CD14-positive monocyte (primary cell): Measurements from ENCODE around the gene TARS1. TPM values are rescaled to one million over a fixed set of nuclear protein-coding genes. Genes with fewer than 3 reads are reported as not detected.

Experiments
- DNase-seq, 3 donors: peaks; one replicate each; pipeline ENCODE4 v3.0.0-alpha.2; 2011 to 2022
- H2AFZ ChIP-seq: 2 replicates; pipeline ENCODE4 v1.6.0; 2012; ENCODE audit warnings: mild to moderate bottlenecking, low read depth, low read length, inconsistent platforms; ENCODE audit not compliant: insufficient read depth, poor library complexity, severe bottlenecking
- H3K27ac ChIP-seq, 2 donors: 1 replicate in 1 of 2; 2 replicates in 1 of 2; pipeline ENCODE4 v1.5.1; 2012 to 2013; ENCODE audit warnings: low read length in 2 of 2, control low read depth in 1 of 2, inconsistent platforms in 1 of 2, low read depth in 1 of 2, mild to moderate bottlenecking in 1 of 2
- H3K27me3 ChIP-seq, 2 donors: one replicate each; pipeline versions ENCODE4 v1.6.0 to v1.6.1; 2011 to 2013; ENCODE audit warnings: low read length in 2 of 2; ENCODE audit not compliant: control insufficient read depth in 2 of 2, insufficient read depth in 2 of 2
- H3K36me3 ChIP-seq, 2 donors: replicated peaks in 1 of 2; 1 replicate in 1 of 2; 2 replicates in 1 of 2; pipeline versions ENCODE4 v1.5.1 to v1.6.1; 2012 to 2013; ENCODE audit warnings: low read length in 2 of 2, control low read depth in 1 of 2, inconsistent platforms in 1 of 2, mild to moderate bottlenecking in 1 of 2; ENCODE audit not compliant: insufficient read depth in 2 of 2, control insufficient read depth in 1 of 2
- H3K4me1 ChIP-seq, 2 donors: 1 replicate in 1 of 2; 2 replicates in 1 of 2; pipeline versions ENCODE4 v1.5.1 to v1.6.1; 2012 to 2013; ENCODE audit warnings: low read length in 2 of 2, control low read depth in 1 of 2, inconsistent platforms in 1 of 2, mild to moderate bottlenecking in 1 of 2, moderate library complexity in 1 of 2; ENCODE audit not compliant: insufficient read depth in 2 of 2, control insufficient read depth in 1 of 2
- H3K4me2 ChIP-seq: replicated peaks from 2 replicates; pipeline ENCODE3; 2012; ENCODE audit warnings: low read length, moderate library complexity, mild to moderate bottlenecking; ENCODE audit not compliant: poor library complexity, severe bottlenecking; ENCODE audit errors: extremely low read depth
- H3K4me3 ChIP-seq, 3 experiments: fragments of 200-600 bp in 1 of 3; sonication (generic) in 1 of 3; replicated peaks in 1 of 3; 1 replicate in 2 of 3; 2 replicates in 1 of 3; pipeline ENCODE4 v1.5.1; 2011 to 2013; ENCODE audit warnings: low read length in 3 of 3, mild to moderate bottlenecking in 3 of 3, control low read depth in 2 of 3, low read depth in 2 of 3, inconsistent platforms in 1 of 3, moderate library complexity in 1 of 3
- H3K79me2 ChIP-seq: 2 replicates; pipeline ENCODE4 v1.6.0; 2012; ENCODE audit warnings: mild to moderate bottlenecking, control low read depth, inconsistent platforms, low read length, moderate library complexity; ENCODE audit not compliant: insufficient read depth
- H3K9ac ChIP-seq: 2 replicates; pipeline ENCODE4 v1.6.0; 2017; ENCODE audit warnings: low read length, mild to moderate bottlenecking; ENCODE audit not compliant: insufficient read depth, poor library complexity, severe bottlenecking
- H3K9me3 ChIP-seq, 2 donors: replicated peaks in 1 of 2; 1 replicate in 1 of 2; 2 replicates in 1 of 2; pipeline versions ENCODE4 v1.5.1 to v1.6.1; 2012 to 2013; ENCODE audit warnings: low read length in 2 of 2, control low read depth in 1 of 2; ENCODE audit not compliant: control insufficient read depth in 1 of 2, insufficient read depth in 1 of 2
- H4K20me1 ChIP-seq: 2 replicates; pipeline ENCODE4 v1.6.0; 2012; ENCODE audit warnings: mild to moderate bottlenecking, low read length, control low read depth, moderate library complexity; ENCODE audit not compliant: insufficient read depth
- H3K27ac Mint-ChIP-seq, 7 donors: one replicate each; pipeline ENCODE4 v1.8.0; 2020; ENCODE audit warnings: mild to moderate bottlenecking in 7 of 7, mixed read lengths in 7 of 7, moderate library complexity in 6 of 7, inconsistent platforms in 2 of 7
- H3K27me3 Mint-ChIP-seq, 3 donors: one replicate each; pipeline ENCODE4 v1.8.0; 2021 to 2022; ENCODE audit warnings: low read depth in 3 of 3, mild to moderate bottlenecking in 3 of 3, mixed read lengths in 3 of 3, moderate library complexity in 3 of 3, inconsistent platforms in 1 of 3
- H3K36me3 Mint-ChIP-seq, 2 donors: one replicate each; pipeline ENCODE4 v1.8.0; 2020; ENCODE audit warnings: mixed read lengths in 2 of 2, inconsistent platforms in 1 of 2, mild to moderate bottlenecking in 1 of 2
- H3K4me1 Mint-ChIP-seq: one replicate; pipeline ENCODE4 v1.8.0; 2020; ENCODE audit warnings: mild to moderate bottlenecking, mixed read lengths
- H3K4me3 Mint-ChIP-seq, 2 donors: one replicate each; pipeline ENCODE4 v1.8.0; 2020; ENCODE audit warnings: mild to moderate bottlenecking in 2 of 2, mixed read lengths in 2 of 2, moderate library complexity in 1 of 2
- H3K9me3 Mint-ChIP-seq, 7 donors: one replicate each; pipeline ENCODE4 v1.8.0; 2020 to 2022; ENCODE audit warnings: mixed read lengths in 7 of 7, mild to moderate bottlenecking in 6 of 7, moderate library complexity in 6 of 7, inconsistent platforms in 2 of 7
- WGBS: methylation state at CpG from one replicate; pipeline ENCODE4 v1.1.5; 2013; ENCODE audit warnings: missing lambda C conversion rate; ENCODE audit not compliant: insufficient coverage; 5-methylcytosine and 5-hydroxymethylcytosine counted together
- intact Hi-C, 2 donors: fragments of 100-400 bp; cut with micrococcal nuclease; formaldehyde crosslinking; loops; one replicate each; pipeline versions ENCODE4 v1.15.0 to v1.15.1; 2023
- polyA plus RNA-seq, 3 donors: library from polyadenylated mRNA; depleted of rRNA in 1 of 3; unstranded in 2 of 3; stranded (reverse) in 1 of 3; fragments of 300-500 nt in 2 of 3; fragments of >200 nt in 1 of 3; fragmentation: Illumina TruSeq in 2 of 3; gene quantifications; 1 replicate in 2 of 3; 2 replicates in 1 of 3; pipeline ENCODE4 v1.2.3, GENCODE V29; 2012 to 2021
- TF ChIP-seq, protein P1 (sequence below): fragments of 200-600 bp; IDR thresholded peaks from one replicate; pipeline ENCODE4 v1.8.0; 2022; ENCODE audit warnings: antibody characterized with exemption, mild to moderate bottlenecking

TARS1 gene
- polyA plus RNA-seq, 3 donors = 10.6 to 47.8 (median 39.8) TPM

DNA sequence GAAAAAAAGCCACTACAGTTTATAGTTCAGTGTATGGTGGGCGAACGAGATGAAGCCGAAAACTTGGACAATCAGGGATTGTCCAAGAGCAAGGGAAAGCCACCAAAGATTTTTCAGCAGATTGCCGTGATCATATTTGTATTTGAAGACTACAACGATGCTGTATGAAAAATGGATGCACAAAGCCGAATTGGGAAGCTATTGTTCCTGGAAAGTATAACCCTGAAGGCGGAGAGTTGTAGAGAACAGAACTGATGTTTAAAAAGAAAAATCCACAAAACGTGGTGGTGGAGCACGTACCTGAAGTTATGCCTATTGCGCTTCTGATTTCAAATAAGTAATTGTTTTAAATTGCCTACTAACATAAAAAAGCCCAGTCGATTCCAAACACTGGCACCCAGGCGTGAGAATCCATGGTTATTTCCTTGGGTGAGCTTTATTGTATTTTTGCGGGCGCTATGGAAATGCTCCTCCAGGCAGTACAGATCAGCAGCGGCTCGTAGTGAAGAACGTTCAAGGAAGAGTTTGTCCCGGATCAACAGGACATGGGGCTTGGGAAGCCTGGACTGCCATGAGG is 772 bp upstream of the TARS1 start:
- peak overlapping the region; percentile 73 for H3K9ac ChIP-seq
- 8% methylated on average over 13 of the region's 18 CpGs for WGBS
- peaks cover 53% of the 10 kb centered on the region for H3K79me2 ChIP-seq
- no peaks in the 10 kb centered on the region for H3K9me3 Mint-ChIP-seq
- peaks cover 3 to 6% of the 10 kb centered on the region in 2 donors for H3K36me3 ChIP-seq
- H3K27ac Mint-ChIP-seq = no peak overlapping the region
- peaks cover 3 to 4% of the 10 kb centered on the region in 2 donors for H3K36me3 Mint-ChIP-seq
- peak overlapping the region; percentile 94 for H2AFZ ChIP-seq
- H3K4me1 ChIP-seq = peaks cover 20 to 34% of the 10 kb centered on the region in 2 donors
- H3K9me3 ChIP-seq = no peaks in the 10 kb centered on the region
- peaks cover 15% of the 10 kb centered on the region for H3K4me1 Mint-ChIP-seq
- intact Hi-C loops = loop anchor here (5.0 to 10.0 kb wide), 5 partner anchors 492 to 1495 kb away; partner anchors contain the start of genes DNAJC21 (in 1 of the 2) and RXFP3 (in 1 of the 2)
- H3K27ac ChIP-seq = peak overlapping the region; percentile 79 to 81
- TF ChIP-seq, protein P1, sequence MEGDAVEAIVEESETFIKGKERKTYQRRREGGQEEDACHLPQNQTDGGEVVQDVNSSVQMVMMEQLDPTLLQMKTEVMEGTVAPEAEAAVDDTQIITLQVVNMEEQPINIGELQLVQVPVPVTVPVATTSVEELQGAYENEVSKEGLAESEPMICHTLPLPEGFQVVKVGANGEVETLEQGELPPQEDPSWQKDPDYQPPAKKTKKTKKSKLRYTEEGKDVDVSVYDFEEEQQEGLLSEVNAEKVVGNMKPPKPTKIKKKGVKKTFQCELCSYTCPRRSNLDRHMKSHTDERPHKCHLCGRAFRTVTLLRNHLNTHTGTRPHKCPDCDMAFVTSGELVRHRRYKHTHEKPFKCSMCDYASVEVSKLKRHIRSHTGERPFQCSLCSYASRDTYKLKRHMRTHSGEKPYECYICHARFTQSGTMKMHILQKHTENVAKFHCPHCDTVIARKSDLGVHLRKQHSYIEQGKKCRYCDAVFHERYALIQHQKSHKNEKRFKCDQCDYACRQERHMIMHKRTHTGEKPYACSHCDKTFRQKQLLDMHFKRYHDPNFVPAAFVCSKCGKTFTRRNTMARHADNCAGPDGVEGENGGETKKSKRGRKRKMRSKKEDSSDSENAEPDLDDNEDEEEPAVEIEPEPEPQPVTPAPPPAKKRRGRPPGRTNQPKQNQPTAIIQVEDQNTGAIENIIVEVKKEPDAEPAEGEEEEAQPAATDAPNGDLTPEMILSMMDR = no peak
- peak in 1 of 3 donors; percentile 2 for DNase-seq
- no peak overlapping the region for H3K4me3 Mint-ChIP-seq
- peaks cover 0 to 2% (median 0%) of the 10 kb centered on the region in 3 donors for H3K27me3 Mint-ChIP-seq
- no peaks in the 10 kb centered on the region for H3K27me3 ChIP-seq
- H3K4me2 ChIP-seq = peak overlapping the region; percentile 92
- peak overlapping the region; percentile 69 to 90 (median 75) for H3K4me3 ChIP-seq
- peaks cover 28% of the 10 kb centered on the region for H4K20me1 ChIP-seq

GRCh38 chr5:33441241-33442177 is 744 bp downstream of the TARS1 start:
- Mint-ChIP-seq H3K36me3 (peaks cover 17 to 19% of the 10 kb centered on the region in 2 donors), H3K4me3 (no peak overlapping the region), H3K9me3 (no peaks in the 10 kb centered on the region), H3K27me3 (peaks cover 0 to 2% (median 0%) of the 10 kb centered on the region in 3 donors), H3K27ac (no peak overlapping the region), H3K4me1 (peaks cover 9% of the 10 kb centered on the region)
- peak; percentile 14 to 57 (median 35) for DNase-seq
- peak overlapping the region; percentile 94 for H2AFZ ChIP-seq
- H3K4me1 ChIP-seq = peaks cover 20 to 34% of the 10 kb centered on the region in 2 donors
- peaks cover 68% of the 10 kb centered on the region for H3K79me2 ChIP-seq
- 0% methylated on average over 18 of the region's 22 CpGs for WGBS
- H4K20me1 ChIP-seq = peaks cover 43% of the 10 kb centered on the region
- intact Hi-C loops = loop anchor here (10.0 kb wide), 2 partner anchors 1483 to 1493 kb away; partner anchors contain the start of gene DNAJC21 (in 1 of the 2)
- peak overlapping the region; percentile 69 to 90 (median 75) for H3K4me3 ChIP-seq
- peaks cover 18 to 21% of the 10 kb centered on the region in 2 donors for H3K36me3 ChIP-seq
- H3K27me3 ChIP-seq = no peaks in the 10 kb centered on the region
- peak overlapping the region; percentile 73 for H3K9ac ChIP-seq
- no peaks in the 10 kb centered on the region for H3K9me3 ChIP-seq
- H3K4me2 ChIP-seq = peak overlapping the region; percentile 92
- TF ChIP-seq, protein P1 = no peak
- peak overlapping the region; percentile 79 to 81 for H3K27ac ChIP-seq
